ENCODE measurements around the gene TCHHL1.

TCHHL1 gene

DNA sequence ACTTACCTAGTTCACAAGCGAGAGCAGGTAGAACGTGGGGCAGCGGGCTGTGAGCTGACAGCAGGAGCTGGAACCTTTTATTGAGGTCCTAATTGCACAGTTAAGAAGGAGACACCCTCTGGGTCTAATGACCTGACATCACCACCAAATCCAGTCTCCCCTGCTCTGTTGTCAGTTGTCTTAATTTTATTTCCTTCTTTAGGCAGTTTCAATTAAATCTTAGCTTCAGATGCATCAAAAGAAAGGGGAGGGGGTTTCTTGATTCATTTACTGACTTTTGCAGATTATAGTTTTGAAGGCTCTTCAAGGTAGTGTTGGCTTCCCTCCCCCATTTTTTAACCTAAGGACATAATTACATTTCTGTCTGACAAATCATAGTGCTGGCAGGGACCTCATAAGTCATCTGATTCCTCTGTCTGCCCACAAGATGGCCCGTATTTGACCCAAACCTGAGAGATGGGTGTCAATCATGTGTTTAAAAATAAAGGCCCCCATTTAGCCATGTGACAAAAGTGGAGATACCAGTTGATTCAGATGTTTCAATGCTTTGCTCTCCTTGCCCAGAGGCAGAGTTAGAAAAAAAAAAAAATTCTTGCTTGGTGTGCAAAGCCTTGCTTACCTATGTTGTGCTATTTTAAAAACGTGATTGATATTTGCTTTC is at the start of gene TCHHL1:
Gene TCHHL1, minus strand, starts transcription at position 51 of the 661 bp plus-strand sequence. CDS start 921 bp downstream, outside the sequence.
- no peak for DNase-seq

DNA sequence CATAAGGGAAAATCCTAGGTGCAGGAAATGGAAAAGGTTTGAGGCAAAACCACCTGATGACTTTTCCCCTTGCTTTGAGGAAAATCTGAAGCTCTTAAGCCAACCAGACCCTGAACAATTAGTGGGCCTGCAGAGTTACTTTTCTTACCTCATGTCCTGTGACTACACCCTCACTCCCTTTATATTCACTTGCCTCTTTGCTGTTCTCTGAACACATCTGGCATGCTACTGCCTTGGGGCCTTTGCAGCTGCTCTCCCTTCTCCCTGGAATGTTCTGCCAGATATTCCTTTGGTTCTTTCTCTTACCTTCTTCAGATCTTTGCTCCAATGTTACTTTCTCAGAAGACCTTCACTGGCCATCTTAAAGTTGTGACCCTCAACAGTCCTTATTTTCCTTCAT is 48.4 kb upstream of the TCHHL1 start:
- DNase-seq = no peak

DNA sequence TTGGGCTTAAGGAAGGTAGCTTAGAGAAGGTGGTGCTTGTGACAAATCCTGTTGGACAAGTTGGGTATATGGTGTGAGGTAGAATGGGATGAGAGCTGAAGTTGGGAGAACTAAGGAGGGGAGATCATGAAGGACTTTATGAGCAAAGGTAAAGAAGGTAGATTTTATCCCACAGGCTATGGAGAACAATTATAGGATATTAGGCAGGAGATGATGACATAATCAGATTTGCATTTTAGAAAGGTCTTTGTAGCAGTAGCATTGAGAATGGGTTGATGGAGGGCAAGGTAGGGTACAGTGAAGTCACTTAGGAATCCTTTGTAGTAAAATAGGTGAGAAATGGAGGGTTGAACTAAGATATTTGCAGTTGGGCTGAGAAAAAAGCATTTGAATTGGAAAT is 41.3 kb upstream of the TCHHL1 start:
- DNase-seq = no peak

DNA sequence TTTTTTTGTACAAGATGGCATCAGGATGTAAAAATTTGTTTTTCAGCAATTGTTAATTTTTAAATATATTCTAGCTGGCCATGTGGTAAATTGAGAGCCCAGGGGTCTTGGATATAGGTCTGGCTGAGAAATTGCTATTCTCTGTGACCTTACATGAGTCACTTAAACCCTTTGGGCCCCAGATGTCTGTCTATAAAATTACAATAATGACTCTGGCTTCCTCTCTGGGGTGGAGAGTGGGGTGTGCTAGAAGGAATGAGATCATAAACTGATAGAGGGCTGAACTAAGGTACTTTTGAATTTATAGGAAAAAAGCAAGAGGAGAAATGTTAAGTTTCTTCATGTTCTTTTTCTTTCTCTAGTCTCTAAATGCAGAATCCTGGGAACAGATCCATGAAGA is 38.8 kb upstream of the TCHHL1 start:
- no peak for DNase-seq

DNA sequence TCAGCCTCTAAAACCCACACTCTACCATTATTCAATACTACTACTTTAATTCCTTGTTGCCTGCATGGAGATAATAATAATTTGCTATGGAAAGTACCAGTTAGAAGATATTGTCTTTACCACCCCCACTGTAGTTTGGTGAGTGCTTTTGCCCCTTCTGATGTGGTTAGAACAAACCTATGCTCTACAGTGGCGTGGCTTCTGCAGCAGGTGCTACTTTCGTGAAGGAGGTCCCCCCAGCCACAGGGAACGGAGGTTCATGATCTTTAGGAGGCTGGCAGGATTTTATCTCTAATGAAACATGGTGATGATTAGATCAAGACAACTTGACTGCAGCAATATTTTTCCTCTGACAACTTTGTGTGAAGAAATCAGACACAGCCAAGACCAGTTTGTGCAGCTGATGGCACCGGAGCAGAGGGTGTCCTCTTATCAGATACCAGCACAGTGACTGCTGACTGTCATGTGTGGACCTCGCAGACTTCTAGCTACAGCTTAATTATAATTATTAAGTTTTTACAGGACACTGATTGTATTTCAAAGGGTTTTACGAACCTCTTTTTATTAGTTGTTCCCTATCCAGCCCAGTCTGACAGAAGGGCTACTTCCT is 37.1 kb upstream of the TCHHL1 start:
- DNase-seq = no peak

- DNase-seq = no peak
Observed at GRCh38 chr1:152118915-152119314, 30.1 kb upstream of the TCHHL1 start.

DNA sequence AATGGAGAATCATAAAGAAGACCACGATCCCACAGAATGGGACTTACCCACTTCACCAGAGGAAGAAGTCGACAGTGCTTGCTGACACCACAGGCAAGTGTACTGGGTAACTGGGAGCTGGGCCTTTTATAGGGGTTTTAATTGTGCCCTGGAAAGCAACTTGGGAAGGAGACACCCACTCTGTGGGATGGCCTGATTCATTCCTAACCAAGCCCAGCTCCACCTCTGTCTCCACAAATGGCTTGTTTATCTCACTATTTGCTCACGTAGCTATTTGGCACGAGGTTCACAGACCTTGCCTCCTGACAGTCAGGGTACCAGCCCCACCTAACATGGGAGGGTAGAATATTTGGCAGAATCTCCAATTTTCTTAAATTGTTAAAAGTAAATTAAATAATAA is 26.5 kb upstream of the TCHHL1 start, which contains the start of gene TCHH:
Gene TCHH, minus strand, starts transcription at position 101 of the 400 bp plus-strand sequence. CDS start 1,364 bp downstream, outside the sequence.
- DNase-seq = no peak

GRCh38 chr1:152112885-152113432 is 24.1 kb upstream of the TCHHL1 start:
- no peak for DNase-seq

- DNase-seq = no peak
Observed at GRCh38 chr1:152112101-152112884, 23.4 kb upstream of the TCHHL1 start.

GRCh38 chr1:152111515-152111968 is 22.7 kb upstream of the TCHHL1 start:
- peak; percentile 25 for DNase-seq

- DNase-seq = no peak
Observed at GRCh38 chr1:152110860-152111514, 22.1 kb upstream of the TCHHL1 start.

DNA sequence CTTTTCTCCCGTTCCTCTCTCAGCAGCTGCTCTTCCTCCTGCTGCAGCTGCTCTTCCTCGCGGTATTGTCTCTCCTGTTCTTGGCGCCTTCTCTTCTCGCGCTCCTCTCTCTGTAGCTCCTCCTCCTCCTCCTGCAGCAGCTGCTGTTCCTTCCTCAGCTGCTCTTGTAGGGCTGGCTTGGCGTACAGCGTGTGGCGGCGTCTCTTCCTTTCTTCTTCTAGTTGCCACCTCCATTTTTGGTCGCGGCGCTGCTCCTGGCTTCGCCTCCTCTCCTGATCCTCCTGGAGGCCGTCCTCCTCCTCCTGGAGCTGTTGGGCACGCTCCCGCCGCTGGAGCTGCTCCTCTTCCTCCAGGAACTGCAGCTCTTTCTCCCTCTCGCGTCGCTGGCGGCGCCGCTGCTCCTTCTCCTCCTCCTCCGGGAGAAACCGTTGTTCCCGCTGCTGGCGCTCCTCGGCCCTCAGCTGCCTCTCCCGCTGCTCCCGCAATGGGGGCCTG is 21.5 kb upstream of the TCHHL1 start:
- no peak for DNase-seq

GRCh38 chr1:152109998-152110294 is 21.1 kb upstream of the TCHHL1 start:
- DNase-seq = no peak

DNA sequence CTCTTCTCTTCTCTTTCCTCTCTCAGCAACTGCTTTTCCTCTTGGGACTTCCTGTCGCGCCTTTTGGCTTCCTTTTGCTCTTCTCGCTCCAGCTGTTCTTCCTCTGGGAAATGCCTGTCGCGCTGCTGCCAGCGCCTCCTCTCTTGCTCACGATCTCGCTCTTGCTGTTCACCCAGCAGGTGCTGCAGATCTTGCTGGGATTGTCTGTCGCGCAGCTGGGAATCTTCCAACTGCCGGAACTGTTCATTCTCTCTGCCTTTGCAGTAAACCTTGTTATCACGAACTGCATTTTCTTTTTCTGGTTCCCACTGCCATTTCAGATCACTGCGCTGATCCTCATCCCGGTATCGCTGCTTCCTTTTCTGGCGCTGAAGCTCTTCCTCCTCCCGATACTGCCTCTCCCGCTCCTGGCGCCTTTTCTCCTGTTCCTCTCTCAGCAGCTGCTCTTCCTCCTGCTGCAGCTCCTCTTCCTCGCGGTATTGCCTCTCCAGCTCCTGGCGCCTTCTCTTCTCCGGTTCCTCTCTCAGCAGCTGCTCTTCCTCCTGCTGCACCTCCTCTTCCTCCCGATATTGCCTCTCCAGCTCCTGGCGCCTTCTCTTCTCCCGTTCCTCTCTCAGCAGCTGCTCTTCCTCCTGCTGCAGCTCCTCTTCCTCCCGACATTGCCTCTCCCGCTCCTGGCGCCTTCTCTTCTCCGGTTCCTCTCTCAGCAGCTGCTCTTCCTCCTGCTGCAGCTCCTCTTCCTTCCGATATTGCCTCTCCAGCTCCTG is 20.6 kb upstream of the TCHHL1 start:
- no peak for DNase-seq

DNA sequence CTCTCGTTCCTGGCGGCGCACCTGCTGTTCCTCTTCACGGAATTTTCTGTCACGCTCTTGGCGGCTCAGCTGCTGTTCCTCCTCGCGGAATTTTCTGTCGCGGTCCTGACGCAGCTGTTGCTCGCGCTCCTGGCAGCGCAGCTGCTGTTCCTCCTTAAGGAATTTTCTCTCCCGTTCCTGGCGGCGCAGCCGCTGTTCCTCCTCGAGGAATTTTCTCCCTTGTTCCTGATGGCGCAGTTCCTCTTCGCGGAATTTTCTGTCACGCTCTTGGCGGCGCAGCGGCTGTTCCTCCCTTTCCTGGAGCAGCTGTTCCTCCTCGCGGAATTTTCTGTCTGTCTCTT is 20.0 kb upstream of the TCHHL1 start:
- DNase-seq = no peak

DNA sequence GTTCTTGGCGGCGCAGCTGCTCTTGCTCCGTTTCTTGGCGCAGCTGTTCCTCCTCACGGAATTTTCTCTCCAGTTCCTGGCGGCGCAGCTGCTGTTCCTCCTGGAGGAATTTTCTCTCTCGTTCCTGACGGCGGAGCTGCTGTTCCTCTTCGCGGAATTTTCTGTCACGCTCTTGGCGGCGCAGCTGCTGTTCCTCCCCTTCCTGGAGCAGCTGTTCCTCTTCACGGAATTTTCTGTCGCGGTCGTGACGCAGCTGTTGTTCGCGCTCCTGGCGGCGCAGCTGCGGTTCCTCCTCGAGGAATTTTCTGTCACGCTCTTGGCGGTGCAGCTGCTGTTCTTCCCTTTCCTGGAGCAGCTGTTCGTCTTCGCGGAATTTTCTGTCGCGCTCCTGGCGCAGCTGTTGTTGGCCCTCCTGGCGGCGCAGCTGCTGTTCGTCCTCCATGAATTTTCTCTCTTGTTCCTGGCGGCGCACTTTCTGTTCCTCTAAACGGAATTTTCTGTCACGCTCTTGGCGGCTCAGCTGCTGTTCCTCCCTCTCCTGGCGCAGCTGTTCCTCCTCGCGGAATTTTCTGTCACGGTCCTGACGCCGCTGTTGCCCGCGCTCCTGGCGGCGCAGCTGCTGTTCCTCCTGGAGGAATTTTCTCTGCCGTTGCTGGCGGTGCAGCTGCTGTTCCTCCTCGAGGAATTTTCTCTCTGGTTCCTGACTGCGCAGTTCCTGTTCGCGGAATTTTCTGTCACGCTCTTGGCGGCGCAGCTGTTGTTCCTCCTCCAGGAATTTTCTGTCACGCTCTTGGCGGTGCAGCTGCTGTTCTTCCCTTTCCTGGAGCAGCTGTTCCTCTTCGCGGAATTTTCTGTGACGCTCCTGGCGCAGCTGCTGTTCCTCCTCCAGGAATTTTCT is 19.4 kb upstream of the TCHHL1 start:
- DNase-seq = no peak

DNA sequence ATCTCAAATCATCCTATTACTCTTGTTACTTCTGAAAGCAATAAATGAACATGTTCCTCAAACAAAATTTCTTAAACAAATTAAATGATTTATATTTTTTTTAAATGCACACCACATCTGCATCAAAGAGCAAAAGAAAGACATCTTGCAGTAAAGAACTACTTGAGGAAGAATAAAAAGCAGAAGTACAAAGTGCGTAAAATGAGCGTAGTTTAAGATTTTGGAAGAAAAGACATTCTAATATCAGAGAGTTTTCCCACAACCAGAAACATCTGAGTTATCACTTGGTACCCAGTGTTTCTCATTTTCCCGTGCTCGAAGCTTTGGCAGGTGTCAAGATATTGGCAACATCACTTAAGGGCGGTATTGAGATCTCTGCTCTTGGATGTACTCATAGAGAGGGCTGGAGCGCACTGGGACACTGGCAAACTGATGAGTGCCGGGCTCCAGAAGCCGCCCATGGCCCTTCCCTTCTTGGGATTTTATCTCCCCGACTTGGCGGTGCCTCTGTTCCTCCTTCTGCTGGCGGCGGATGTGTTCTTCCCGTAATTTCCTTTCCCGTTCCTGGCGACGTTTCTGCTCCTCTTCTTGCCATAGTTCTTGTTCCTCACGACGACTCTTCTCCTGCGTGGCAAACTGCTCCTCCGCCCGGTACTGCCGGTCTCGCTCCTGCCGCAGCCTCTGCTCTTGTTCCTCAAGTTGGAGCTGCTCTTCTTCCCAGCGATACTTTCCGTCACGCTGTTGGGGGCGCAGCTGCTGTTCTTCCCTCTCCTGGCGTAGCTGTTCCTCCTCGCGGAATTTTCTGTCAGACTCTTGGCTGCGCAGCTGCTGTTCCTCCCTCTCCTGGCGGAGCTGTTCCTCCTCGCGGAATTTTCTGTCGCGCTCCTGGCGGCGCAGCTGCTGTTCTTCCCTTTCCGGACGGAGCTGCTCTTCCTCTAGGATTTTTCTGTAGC is 18.4 kb upstream of the TCHHL1 start:
- no peak for DNase-seq

GRCh38 chr1:152104854-152105253 is 16.0 kb upstream of the TCHHL1 start:
- no peak for DNase-seq

GRCh38 chr1:152096931-152097330 is 8.1 kb upstream of the TCHHL1 start:
- DNase-seq = no peak

DNA sequence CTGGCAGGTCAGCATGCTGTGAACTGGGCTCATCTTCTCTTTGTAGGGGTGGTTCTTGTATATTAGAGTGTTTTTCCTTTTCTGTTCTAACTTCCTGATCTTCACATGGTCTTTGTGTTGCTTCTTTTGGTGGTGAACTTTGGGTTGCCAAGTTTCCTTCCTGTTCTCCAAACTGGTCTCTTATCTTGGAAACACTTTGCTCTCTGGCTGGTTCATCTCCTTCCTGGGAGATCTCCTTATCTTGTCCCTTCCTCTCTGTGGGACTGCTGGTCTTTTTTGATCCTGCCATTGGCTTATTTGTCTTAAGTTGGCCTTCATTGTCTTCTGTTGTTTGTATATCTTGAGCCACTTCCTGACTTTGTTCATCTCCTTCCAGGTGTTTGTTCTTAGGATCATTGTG is 2.1 kb downstream of the TCHHL1 start:
- DNase-seq = no peak

Measured in NCI-H1417 treated with DMSO at 0.1 percent for 48 hours (cell line).